Nephron progenitor cell (in vitro differentiated cells): ENCODE measurements around the gene PLEKHG4.
A peak's percentile ranks its signal among the peaks of the same experiment; 100 is the strongest.

ENCODE experiments used
- DNase-seq: peaks from one replicate; pipeline ENCODE4 v3.0.0; 2021
- H3K27ac Mint-ChIP-seq: 2 replicates; pipeline ENCODE4 v1.8.0; 2021; ENCODE audit warnings: mild to moderate bottlenecking, moderate library complexity, mixed read lengths
- H3K27me3 Mint-ChIP-seq: 2 replicates; pipeline ENCODE4 v1.8.0; 2021; ENCODE audit warnings: mild to moderate bottlenecking, low read depth, mixed read lengths; ENCODE audit not compliant: poor library complexity
- H3K36me3 Mint-ChIP-seq: 2 replicates; pipeline ENCODE4 v1.8.0; 2021; ENCODE audit warnings: low read depth, mixed read lengths
- H3K4me1 Mint-ChIP-seq: 2 replicates; pipeline ENCODE4 v1.8.0; 2021; ENCODE audit warnings: mixed read lengths
- H3K4me3 Mint-ChIP-seq: 2 replicates; pipeline ENCODE4 v1.8.0; 2021; ENCODE audit warnings: mild to moderate bottlenecking, moderate library complexity, mixed read lengths
- H3K9me3 Mint-ChIP-seq: 2 replicates; pipeline ENCODE4 v1.8.0; 2021; ENCODE audit warnings: mild to moderate bottlenecking, moderate library complexity, mixed read lengths
- TF ChIP-seq, protein P1 (sequence below): fragments of 200-600 bp; sonication (generic); IDR thresholded peaks from 2 replicates; pipeline ENCODE4 v1.5.0; 2021; ENCODE audit warnings: antibody characterized with exemption

PLEKHG4 gene

DNA sequence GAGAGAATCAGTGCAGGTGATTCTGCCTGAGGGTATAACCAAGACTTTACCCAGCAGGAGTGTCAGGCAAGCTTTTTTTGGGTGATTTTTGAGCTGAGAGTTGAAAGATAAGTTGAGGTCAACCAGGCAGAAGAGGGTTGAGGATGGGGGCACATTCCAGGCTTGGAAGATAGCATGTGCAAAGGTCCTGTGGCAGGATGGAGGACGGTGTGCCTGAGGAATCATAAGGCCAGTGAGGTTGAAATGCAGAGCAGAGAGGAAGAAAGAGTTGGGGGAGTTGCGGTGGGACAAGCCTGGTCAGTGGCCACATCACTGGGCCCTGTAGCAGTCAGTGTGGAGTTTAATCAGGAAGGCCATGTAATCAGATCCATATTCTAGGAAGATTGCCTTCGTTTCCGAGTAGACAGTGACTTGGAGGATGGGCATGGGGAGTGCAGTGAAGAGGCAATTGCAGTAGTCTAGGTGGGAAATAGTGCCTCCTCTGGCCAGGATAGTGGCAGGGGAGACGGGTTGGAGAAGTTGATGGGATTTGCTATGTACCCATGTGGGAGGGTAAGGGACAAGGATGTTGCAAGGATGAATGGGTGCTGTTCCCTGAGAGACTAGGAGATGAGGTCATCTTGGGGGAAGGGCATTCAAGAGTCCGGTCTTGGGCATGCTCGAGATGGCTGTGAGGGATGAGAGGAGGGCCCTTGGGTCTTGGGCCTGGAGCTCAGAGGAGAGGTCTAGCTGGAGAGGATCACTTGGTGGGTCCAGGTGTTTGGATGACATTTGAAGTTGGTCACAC is 3.9 kb downstream of the PLEKHG4 start:
- no peak for DNase-seq
- Mint-ChIP-seq H3K27me3 (peaks cover 38% of the 10 kb centered on the region), H3K4me1 (peaks cover 11% of the 10 kb centered on the region), H3K27ac (peak overlapping the region; percentile 47), H3K4me3 (no peak overlapping the region), H3K36me3 (no peaks in the 10 kb centered on the region), H3K9me3 (no peaks in the 10 kb centered on the region)
- TF ChIP-seq, protein P1, sequence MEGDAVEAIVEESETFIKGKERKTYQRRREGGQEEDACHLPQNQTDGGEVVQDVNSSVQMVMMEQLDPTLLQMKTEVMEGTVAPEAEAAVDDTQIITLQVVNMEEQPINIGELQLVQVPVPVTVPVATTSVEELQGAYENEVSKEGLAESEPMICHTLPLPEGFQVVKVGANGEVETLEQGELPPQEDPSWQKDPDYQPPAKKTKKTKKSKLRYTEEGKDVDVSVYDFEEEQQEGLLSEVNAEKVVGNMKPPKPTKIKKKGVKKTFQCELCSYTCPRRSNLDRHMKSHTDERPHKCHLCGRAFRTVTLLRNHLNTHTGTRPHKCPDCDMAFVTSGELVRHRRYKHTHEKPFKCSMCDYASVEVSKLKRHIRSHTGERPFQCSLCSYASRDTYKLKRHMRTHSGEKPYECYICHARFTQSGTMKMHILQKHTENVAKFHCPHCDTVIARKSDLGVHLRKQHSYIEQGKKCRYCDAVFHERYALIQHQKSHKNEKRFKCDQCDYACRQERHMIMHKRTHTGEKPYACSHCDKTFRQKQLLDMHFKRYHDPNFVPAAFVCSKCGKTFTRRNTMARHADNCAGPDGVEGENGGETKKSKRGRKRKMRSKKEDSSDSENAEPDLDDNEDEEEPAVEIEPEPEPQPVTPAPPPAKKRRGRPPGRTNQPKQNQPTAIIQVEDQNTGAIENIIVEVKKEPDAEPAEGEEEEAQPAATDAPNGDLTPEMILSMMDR, result no peak

DNA sequence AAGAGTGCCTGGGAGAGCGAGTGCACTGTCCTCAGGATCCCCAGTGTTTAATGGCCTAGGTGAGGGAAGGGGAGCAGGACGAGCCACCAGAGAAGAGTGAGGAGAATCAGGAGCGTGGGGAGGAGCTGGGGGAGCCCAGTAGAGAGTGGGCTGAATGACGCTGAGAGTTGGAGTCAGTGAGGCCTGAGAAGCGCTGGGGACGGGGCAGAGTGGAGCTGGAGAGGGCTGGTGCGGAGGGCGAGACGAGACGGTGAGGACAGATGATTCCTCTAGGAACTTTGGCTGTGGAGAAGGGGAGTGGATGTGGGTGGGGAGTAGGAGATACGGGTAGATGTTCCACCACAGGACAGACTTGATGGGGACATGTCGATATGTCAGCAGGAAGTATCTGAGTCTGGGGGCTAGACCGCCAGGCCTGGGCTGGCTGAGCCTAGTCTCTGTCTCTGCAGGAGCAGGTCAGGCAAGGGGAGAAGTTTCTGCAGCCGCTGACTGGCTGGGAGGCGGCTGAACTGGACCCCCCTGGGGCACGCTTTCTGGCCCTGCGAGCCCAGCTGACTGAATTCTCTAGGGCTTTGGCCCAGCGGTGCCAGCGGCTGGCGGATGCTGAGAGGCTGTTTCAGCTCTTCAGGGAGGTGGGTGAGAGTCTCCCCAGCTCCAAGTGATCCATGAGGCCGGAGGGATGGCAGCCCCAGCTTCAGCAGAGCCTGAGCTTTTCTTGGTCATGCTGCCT is 4.7 kb downstream of the PLEKHG4 start:
- TF ChIP-seq, protein P1, result no peak

DNA sequence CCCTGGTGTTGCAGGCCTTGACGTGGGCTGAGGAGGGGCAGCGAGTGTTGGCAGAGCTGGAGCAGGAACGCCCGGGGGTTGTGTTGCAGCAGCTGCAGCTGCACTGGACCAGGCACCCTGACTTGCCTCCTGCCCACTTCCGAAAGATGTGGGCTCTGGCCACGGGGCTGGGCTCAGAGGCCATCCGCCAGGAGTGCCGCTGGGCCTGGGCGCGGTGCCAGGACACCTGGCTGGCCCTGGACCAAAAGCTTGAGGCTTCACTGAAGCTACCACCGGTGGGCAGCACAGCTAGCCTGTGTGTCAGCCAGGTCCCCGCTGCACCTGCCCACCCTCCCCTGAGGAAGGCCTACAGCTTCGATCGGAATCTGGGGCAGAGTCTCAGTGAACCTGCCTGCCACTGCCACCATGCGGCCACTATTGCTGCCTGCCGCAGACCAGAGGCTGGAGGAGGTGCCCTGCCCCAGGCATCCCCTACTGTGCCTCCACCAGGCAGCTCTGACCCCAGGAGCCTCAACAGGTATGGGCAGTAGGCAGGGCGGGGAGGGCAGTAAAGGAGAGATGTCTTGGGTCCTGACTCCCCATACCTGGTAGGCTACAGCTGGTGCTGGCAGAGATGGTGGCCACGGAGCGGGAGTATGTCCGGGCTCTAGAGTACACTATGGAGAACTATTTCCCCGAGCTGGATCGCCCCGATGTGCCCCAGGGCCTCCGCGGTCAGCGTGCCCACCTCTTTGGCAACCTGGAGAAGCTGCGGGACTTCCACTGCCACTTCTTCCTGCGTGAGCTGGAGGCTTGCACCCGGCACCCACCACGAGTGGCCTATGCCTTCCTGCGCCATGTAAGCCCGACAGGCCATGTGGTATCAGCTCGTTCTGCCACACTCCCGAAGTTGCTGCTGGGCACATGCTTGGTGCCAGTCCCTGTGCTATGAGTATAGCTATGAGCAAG is 5.6 kb downstream of the PLEKHG4 start:
- Mint-ChIP-seq H3K4me1 (peaks cover 11% of the 10 kb centered on the region), H3K27ac (no peak overlapping the region), H3K4me3 (no peak overlapping the region), H3K36me3 (no peaks in the 10 kb centered on the region), H3K27me3 (peaks cover 35% of the 10 kb centered on the region), H3K9me3 (no peaks in the 10 kb centered on the region)
- TF ChIP-seq, protein P1, result peak; percentile 55
- DNase-seq, result peak; percentile 61

More for the DNA sequence above, 4.7 kb downstream of the PLEKHG4 start:
- DNase-seq, result no peak
- peak overlapping the region; percentile 47 for H3K27ac Mint-ChIP-seq
- no peaks in the 10 kb centered on the region for H3K36me3 Mint-ChIP-seq
- H3K4me1 Mint-ChIP-seq, result peaks cover 11% of the 10 kb centered on the region
- H3K27me3 Mint-ChIP-seq, result peaks cover 38% of the 10 kb centered on the region
- H3K4me3 Mint-ChIP-seq, result no peak overlapping the region
- H3K9me3 Mint-ChIP-seq, result no peaks in the 10 kb centered on the region

DNA sequence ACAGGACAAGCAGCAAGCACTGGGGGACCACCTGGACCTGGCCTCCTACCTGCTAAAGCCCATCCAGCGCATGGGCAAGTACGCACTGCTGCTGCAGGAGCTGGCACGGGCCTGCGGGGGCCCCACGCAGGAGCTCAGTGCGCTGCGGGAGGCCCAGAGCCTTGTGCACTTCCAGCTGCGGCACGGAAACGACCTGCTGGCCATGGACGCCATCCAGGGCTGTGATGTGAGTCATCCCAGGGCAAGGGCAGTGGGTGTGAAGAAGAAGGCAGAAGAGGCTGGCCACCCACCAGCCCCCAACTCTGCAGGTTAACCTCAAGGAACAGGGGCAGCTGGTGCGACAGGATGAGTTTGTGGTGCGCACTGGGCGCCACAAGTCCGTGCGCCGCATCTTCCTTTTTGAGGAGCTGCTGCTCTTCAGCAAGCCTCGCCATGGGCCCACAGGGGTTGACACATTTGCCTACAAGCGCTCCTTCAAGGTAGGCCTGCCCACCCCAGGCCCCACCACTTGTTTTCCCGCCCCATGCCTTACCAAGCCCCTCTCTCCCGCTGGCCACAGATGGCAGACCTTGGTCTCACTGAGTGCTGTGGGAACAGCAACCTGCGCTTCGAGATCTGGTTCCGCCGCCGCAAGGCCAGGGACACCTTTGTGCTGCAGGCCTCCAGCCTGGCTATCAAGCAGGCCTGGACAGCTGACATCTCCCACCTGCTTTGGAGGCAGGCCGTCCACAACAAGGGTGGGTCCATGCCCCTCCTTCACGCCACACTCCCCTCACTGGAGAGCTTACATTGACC is 7.3 kb downstream of the PLEKHG4 start:
- TF ChIP-seq, protein P1, result no peak
- no peak overlapping the region for H3K27ac Mint-ChIP-seq
- H3K4me3 Mint-ChIP-seq, result no peak overlapping the region
- no peaks in the 10 kb centered on the region for H3K36me3 Mint-ChIP-seq
- peaks cover 25% of the 10 kb centered on the region for H3K27me3 Mint-ChIP-seq
- peaks cover 11% of the 10 kb centered on the region for H3K4me1 Mint-ChIP-seq
- no peaks in the 10 kb centered on the region for H3K9me3 Mint-ChIP-seq
- DNase-seq, result no peak

DNA sequence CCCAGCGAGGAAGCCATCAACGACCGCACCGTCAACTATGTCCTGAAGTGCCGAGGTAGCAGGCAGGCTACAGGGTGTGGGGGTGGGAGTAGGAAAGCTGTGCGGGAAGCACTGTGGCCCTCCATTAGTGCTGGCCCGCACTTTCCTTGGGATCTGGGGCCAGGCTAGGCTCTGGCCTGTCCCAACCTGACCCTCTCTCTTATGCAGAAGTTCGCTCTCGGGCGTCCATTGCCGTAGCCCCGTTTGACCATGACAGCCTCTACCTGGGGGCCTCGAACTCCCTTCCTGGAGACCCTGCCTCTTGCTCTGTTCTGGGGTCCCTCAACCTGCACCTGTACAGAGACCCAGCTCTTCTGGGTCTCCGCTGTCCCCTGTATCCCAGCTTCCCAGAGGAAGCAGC is 8.6 kb downstream of the PLEKHG4 start:
- no peaks in the 10 kb centered on the region for H3K36me3 Mint-ChIP-seq
- no peak overlapping the region for H3K27ac Mint-ChIP-seq
- peaks cover 11% of the 10 kb centered on the region for H3K4me1 Mint-ChIP-seq
- H3K9me3 Mint-ChIP-seq, result no peaks in the 10 kb centered on the region
- H3K4me3 Mint-ChIP-seq, result no peak overlapping the region
- DNase-seq, result no peak
- peaks cover 14% of the 10 kb centered on the region for H3K27me3 Mint-ChIP-seq
- TF ChIP-seq, protein P1, result no peak
